Measurements from ENCODE around the gene CRISPLD2.

DNA sequence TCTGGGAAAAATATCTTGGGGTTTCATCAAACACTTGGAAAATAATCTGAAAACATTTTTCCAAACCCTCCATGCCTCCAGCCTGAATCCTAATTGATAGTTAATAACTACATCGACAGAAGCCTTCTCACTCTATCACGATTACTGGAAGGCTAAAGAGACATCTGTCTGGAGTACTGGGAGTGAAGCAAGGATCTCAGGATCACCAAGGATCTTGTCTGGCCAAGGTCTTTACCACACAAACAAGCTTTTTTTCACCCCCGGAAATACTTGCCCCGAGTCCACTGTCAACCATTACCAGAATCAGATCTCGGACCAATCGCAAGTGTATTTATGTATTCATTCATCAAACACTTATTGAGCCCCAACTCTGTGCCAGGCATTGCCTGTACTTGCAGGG is 28.3 kb upstream of the CRISPLD2 start:
- no peak for TF ChIP-seq CTCF (IDR thresholded peaks at IDR 0.05)
- TF ChIP-seq POLR2A (IDR thresholded peaks at IDR 0.05): no peak

All from body of pancreas (tissue), 4 donors.